K562 (cell line): ENCODE results near the gene KRTCAP2. TPM values are rescaled to one million over a fixed set of nuclear protein-coding genes. Genes with fewer than 3 reads are reported as not detected.
A peak's percentile ranks its signal among the peaks of the same experiment; 100 is the strongest.

Experiments
- BCL6 ChIP-seq: fragments of 250-450 bp; sonication (Bioruptor Pico); IDR thresholded peaks from 2 replicates; pipeline ENCODE4 v1.4.0; 2020
- CBFB ChIP-seq: sonication (generic); formaldehyde crosslinking; IDR thresholded peaks from 2 replicates; pipeline ENCODE4 v1.4.0; 2020; ENCODE audit warnings: mild to moderate bottlenecking, missing genetic modification reagents
- E2F3 ChIP-seq: fragments of 250-450 bp; sonication (Bioruptor Pico); IDR thresholded peaks from 2 replicates; pipeline ENCODE4 v1.4.0; 2020; ENCODE audit warnings: mild to moderate bottlenecking
- FOXA1 ChIP-seq: fragments of 450-650 bp; IDR thresholded peaks from 2 replicates; pipeline ENCODE4 v1.6.1; 2016; ENCODE audit warnings: mild to moderate bottlenecking, borderline replicate concordance
- FOXM1 ChIP-seq, 2 experiments: fragments of 450-650 bp in 1 of 2; sonication (generic) in 1 of 2; formaldehyde crosslinking in 1 of 2; IDR thresholded peaks; 2 replicates each; pipeline versions ENCODE4 v1.6.1 to v1.9.0; 2017 to 2022; ENCODE audit warnings: low read depth in 2 of 2, mild to moderate bottlenecking in 2 of 2, missing genetic modification reagents in 1 of 2, moderate library complexity in 1 of 2
- GATA2 ChIP-seq: sonication (generic); formaldehyde crosslinking; IDR thresholded peaks from 2 replicates; pipeline ENCODE4 v1.4.0; 2020; ENCODE audit warnings: mild to moderate bottlenecking, missing genetic modification reagents
- GTF2F1 ChIP-seq: IDR thresholded peaks from 2 replicates; pipeline ENCODE4 v1.6.1; 2011; ENCODE audit warnings: low read depth, low read length, improper control_type of control experiment
- IFI16 ChIP-seq: fragments of 250-450 bp; sonication (Bioruptor Pico); IDR thresholded peaks from 2 replicates; pipeline ENCODE4 v2.1.2; 2022; ENCODE audit warnings: mild to moderate bottlenecking, inconsistent platforms
- ILK ChIP-seq: fragments of 450-650 bp; IDR thresholded peaks from 2 replicates; pipeline ENCODE4 v1.6.1; 2016; ENCODE audit warnings: missing genetic modification characterization, low read depth, mild to moderate bottlenecking, missing compliant biosample characterization, moderate library complexity, borderline replicate concordance
- JUNB ChIP-seq: fragments of 450-650 bp; formaldehyde crosslinking; conservative IDR thresholded peaks from 2 replicates; pipeline ENCODE4 v1.4.0; 2020; ENCODE audit warnings: mild to moderate bottlenecking
- MAZ ChIP-seq, 2 experiments: fragments of 450-650 bp in 1 of 2; sonication (generic) in 1 of 2; formaldehyde crosslinking; IDR thresholded peaks in 1 of 2; conservative IDR thresholded peaks in 1 of 2; 2 replicates each; pipeline versions ENCODE4 v1.4.0 to v1.5.0; 2020; ENCODE audit warnings: mild to moderate bottlenecking in 1 of 2, missing genetic modification reagents in 1 of 2
- MED1 ChIP-seq: sonication (generic); formaldehyde crosslinking; IDR thresholded peaks from 2 replicates; pipeline ENCODE4 v1.8.1; 2023; ENCODE audit warnings: missing genetic modification reagents, borderline replicate concordance
- NFE2 ChIP-seq: IDR thresholded peaks from 2 replicates; pipeline ENCODE4 v1.6.1; 2014; ENCODE audit warnings: antibody characterized with exemption, low read depth
- NFIX ChIP-seq: fragments of 250-450 bp; sonication (Bioruptor Pico); IDR thresholded peaks from 2 replicates; pipeline ENCODE4 v1.4.0; 2020; ENCODE audit warnings: low read depth, mild to moderate bottlenecking, moderate library complexity
- NRF1 ChIP-seq, 2 experiments: fragments of 450-650 bp; IDR thresholded peaks in 1 of 2; conservative IDR thresholded peaks in 1 of 2; 2 replicates each; pipeline ENCODE4 v1.6.1; 2014; ENCODE audit warnings: mild to moderate bottlenecking in 2 of 2
- POLR2A ChIP-seq: fragments of 450-650 bp; conservative IDR thresholded peaks from 2 replicates; pipeline ENCODE4 v1.6.1; 2016
- PPARD ChIP-seq: fragments of 250-450 bp; sonication (Bioruptor Pico); IDR thresholded peaks from 2 replicates; pipeline ENCODE4 v1.8.0; 2022; ENCODE audit warnings: inconsistent platforms, mild to moderate bottlenecking, moderate library complexity
- RFX1 ChIP-seq: fragments of 450-650 bp; IDR thresholded peaks from 2 replicates; pipeline ENCODE4 v1.6.1; 2016; ENCODE audit warnings: mild to moderate bottlenecking, moderate library complexity
- SOX6 ChIP-seq: fragments of 450-650 bp; IDR thresholded peaks from 2 replicates; pipeline ENCODE4 v1.6.1; 2014; ENCODE audit warnings: mild to moderate bottlenecking
- ZNF239 ChIP-seq: fragments of 250-450 bp; sonication (Bioruptor Pico); IDR thresholded peaks from 2 replicates; pipeline ENCODE4 v1.4.0; 2020; ENCODE audit warnings: mild to moderate bottlenecking
- ZNF444 ChIP-seq: fragments of 250-450 bp; sonication (Bioruptor Pico); IDR thresholded peaks from 2 replicates; pipeline ENCODE4 v1.4.0; 2020; ENCODE audit warnings: mild to moderate bottlenecking, moderate library complexity
- ZNF707 ChIP-seq: fragments of 250-450 bp; sonication (Bioruptor Pico); conservative IDR thresholded peaks from 2 replicates; pipeline ENCODE4 v1.8.0; 2022; ENCODE audit warnings: inconsistent platforms, mild to moderate bottlenecking, moderate library complexity
- polyA plus RNA-seq, 8 experiments: library from polyadenylated mRNA; depleted of rRNA in 4 of 8; stranded (reverse) in 5 of 8; unstranded in 3 of 8; fragments of >200 nt; fragmentation: Nextera tagmentation in 2 of 8; fragmentation: Illumina TruSeq in 1 of 8; extraction: Ambion mirVana in 2 of 8; extraction: Trizol in 1 of 8; gene quantifications; 2 replicates each; pipeline versions ENCODE4 v1.2.1 to v1.2.3, GENCODE V29; 2011 to 2014; ENCODE audit warnings: inconsistent platforms in 1 of 8, missing spikeins in 1 of 8
- total RNA-seq, 7 experiments: library from RNA; depleted of rRNA in 6 of 7; stranded (reverse); fragments of >200 nt in 6 of 7; fragmentation: Illumina TruSeq in 2 of 7; extraction: Trizol in 2 of 7; gene quantifications; 2 replicates each; pipeline versions ENCODE4 v1.2.1 to v1.2.3, GENCODE V29; 2011 to 2021; ENCODE audit warnings: low replicate concordance in 1 of 7
- TF ChIP-seq, protein P1 (sequence below): fragments of 450-650 bp; formaldehyde crosslinking; IDR thresholded peaks from 2 replicates; pipeline ENCODE4 v1.4.0; 2020; ENCODE audit warnings: mild to moderate bottlenecking, moderate library complexity
- TF ChIP-seq, protein P2 (sequence below): sonication (generic); formaldehyde crosslinking; IDR thresholded peaks from 2 replicates; pipeline ENCODE4 v1.9.0; 2022; ENCODE audit warnings: mild to moderate bottlenecking, missing genetic modification reagents
- TF ChIP-seq, protein P3 (sequence below): fragments of 450-650 bp; IDR thresholded peaks from 2 replicates; pipeline ENCODE4 v1.7.0; 2016; ENCODE audit warnings: borderline replicate concordance
- TF ChIP-seq, protein P4 (sequence below): sonication (generic); formaldehyde crosslinking; IDR thresholded peaks from 2 replicates; pipeline ENCODE4 v1.8.0; 2022; ENCODE audit warnings: mild to moderate bottlenecking, missing genetic modification reagents

Gene KRTCAP2
- total and polyA plus RNA-seq, 9 of the 15 experiments (the other 6 are each of a cell fraction or from before 2014, with no cell fraction given) = 126 to 436 (median 244) TPM

DNA sequence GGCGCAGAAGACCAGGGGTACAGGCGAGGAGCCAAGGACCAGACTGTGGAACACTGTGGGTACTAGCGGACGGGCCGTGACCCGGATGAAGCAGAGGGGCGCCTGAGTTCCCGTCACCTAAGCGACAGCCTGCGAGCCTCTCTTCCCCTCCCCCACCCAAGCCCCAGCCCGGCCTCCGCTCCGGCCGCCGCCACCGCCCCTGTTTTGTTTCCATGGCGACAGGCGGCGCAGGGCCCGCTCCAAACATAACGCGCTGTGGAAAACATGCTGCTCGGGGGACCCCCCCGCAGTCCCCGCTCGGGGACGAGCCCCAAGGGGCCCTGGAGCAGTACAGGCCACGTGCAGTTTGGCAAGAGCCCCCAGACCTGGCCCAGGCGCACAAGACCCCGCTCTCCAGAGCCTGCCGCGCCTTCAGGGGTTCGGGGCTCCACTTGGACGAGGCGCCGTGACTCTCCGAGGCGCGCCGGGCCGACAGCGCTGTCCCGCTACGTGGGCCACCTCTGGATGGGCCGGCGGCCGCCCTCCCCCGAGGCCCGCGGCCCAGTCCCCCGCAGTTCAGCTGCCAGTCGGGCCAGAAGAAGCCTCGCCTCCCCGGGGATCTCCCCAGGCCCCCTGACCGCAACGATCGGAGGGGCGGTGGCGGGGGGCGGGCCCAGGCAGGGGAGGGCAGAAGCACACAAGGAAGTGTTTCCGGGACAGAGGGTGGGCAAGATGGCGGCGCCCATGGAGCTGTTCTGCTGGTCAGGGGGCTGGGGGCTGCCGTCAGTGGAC lies 35.6 kb upstream of the KRTCAP2 start, which contains the start of gene MTX1 (continued):
- TF ChIP-seq, protein P1, sequence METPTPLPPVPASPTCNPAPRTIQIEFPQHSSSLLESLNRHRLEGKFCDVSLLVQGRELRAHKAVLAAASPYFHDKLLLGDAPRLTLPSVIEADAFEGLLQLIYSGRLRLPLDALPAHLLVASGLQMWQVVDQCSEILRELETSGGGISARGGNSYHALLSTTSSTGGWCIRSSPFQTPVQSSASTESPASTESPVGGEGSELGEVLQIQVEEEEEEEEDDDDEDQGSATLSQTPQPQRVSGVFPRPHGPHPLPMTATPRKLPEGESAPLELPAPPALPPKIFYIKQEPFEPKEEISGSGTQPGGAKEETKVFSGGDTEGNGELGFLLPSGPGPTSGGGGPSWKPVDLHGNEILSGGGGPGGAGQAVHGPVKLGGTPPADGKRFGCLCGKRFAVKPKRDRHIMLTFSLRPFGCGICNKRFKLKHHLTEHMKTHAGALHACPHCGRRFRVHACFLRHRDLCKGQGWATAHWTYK (CRISPR knock-in tag) = no peak; the same call in 1 of the 2 replicates
- TF ChIP-seq, protein P2, sequence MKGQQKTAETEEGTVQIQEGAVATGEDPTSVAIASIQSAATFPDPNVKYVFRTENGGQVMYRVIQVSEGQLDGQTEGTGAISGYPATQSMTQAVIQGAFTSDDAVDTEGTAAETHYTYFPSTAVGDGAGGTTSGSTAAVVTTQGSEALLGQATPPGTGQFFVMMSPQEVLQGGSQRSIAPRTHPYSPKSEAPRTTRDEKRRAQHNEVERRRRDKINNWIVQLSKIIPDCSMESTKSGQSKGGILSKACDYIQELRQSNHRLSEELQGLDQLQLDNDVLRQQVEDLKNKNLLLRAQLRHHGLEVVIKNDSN (CRISPR knock-in tag) = no peak
- TF ChIP-seq SOX6 (0 out of 2 replicates have a peak, but pooled peaks have one; percentile 9), POLR2A (peak; percentile 76), ZNF444 (CRISPR knock-in tag) (no peak), IFI16 (no peak), NRF1 (conservative IDR thresholded peaks at IDR 0.05 in 1 of 2, IDR thresholded peaks at IDR 0.05 in 1 of 2) (peak; percentile 73 to 75), RFX1 (peak; percentile 99), ZNF707 (no peak), MAZ (CRISPR knock-in tag; conservative IDR thresholded peaks at IDR 0.05 in 1 of 2, IDR thresholded peaks at IDR 0.05 in 1 of 2) (peak in 1 of 2 experiments; percentile 90; a peak in 2 of 4 replicates), JUNB (CRISPR knock-in tag) (no peak), BCL6 (no peak), MED1 (CRISPR knock-in tag) (no peak), E2F3 (CRISPR knock-in tag) (peak; percentile 60; the same call in 1 of the 2 replicates), ILK (tag) (no peak), CBFB (CRISPR knock-in tag) (peak; percentile 59; the same call in 1 of the 2 replicates), GTF2F1 (no peak), NFE2 (no peak), FOXA1 (no peak), PPARD (CRISPR knock-in tag) (no peak), ZNF239 (CRISPR knock-in tag) (no peak), FOXM1 (IDR thresholded peaks at IDR 0.05; ENCODE audit: low read depth) (no peak), FOXM1 (CRISPR knock-in tag; IDR thresholded peaks at IDR 0.05; ENCODE audit: low read depth) (peak; percentile 80; the same call in 1 of the 2 replicates), GATA2 (CRISPR knock-in tag) (no peak), NFIX (CRISPR knock-in tag) (no peak)
- TF ChIP-seq, protein P3, sequence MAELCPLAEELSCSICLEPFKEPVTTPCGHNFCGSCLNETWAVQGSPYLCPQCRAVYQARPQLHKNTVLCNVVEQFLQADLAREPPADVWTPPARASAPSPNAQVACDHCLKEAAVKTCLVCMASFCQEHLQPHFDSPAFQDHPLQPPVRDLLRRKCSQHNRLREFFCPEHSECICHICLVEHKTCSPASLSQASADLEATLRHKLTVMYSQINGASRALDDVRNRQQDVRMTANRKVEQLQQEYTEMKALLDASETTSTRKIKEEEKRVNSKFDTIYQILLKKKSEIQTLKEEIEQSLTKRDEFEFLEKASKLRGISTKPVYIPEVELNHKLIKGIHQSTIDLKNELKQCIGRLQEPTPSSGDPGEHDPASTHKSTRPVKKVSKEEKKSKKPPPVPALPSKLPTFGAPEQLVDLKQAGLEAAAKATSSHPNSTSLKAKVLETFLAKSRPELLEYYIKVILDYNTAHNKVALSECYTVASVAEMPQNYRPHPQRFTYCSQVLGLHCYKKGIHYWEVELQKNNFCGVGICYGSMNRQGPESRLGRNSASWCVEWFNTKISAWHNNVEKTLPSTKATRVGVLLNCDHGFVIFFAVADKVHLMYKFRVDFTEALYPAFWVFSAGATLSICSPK = no peak
- TF ChIP-seq, protein P4, sequence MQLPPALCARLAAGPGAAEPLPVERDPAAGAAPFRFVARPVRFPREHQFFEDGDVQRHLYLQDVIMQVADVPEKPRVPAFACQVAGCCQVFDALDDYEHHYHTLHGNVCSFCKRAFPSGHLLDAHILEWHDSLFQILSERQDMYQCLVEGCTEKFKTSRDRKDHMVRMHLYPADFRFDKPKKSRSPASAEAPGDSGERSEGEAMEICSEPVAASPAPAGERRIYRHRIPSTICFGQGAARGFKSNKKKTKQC (CRISPR knock-in tag) = no peak; the same call in 1 of the 2 replicates
